GM10266 (cell line): ENCODE results near the gene PCDHA7.
"Not testable (repeated sequence)": the region's sequence is repeated elsewhere in the genome, so short reads cannot be mapped to it uniquely, and the experiment has no call there.

Experiments
- DNase-seq: peaks from one replicate; pipeline ENCODE4 v3.0.0; 2012; ENCODE audit errors: extremely low spot score
- CTCF ChIP-seq: IDR thresholded peaks from 2 replicates; pipeline ENCODE4 v1.5.1; 2012; ENCODE audit warnings: mild to moderate bottlenecking, low read depth; ENCODE audit not compliant: control insufficient read depth, insufficient read depth; ENCODE audit errors: missing control alignments

The PCDHA7 gene

GRCh38 chr5:140833993-140834392 lies at the start of gene PCDHA7:
Gene PCDHA7, plus strand, starts transcription at chr5:140834269. Its CDS starts 115 bp downstream, at chr5:140834384.
- no peak for DNase-seq
- TF ChIP-seq CTCF = no peak

GRCh38 chr5:140785905-140786686 lies 48.0 kb upstream of the PCDHA7 start, which contains the start of gene PCDHA1:
Gene PCDHA1, plus strand, starts transcription at chr5:140786140.
- no peak for DNase-seq
- TF ChIP-seq CTCF = no peak

GRCh38 chr5:140787422-140787821 lies 46.6 kb upstream of the PCDHA7 start:
- not testable (repeated sequence) for DNase-seq

GRCh38 chr5:140787849-140788504 lies 46.1 kb upstream of the PCDHA7 start:
- not testable (repeated sequence) for DNase-seq

GRCh38 chr5:140791089-140791488 lies 43.0 kb upstream of the PCDHA7 start:
- DNase-seq = no peak
- no peak for TF ChIP-seq CTCF

GRCh38 chr5:140794595-140795258 lies 39.3 kb upstream of the PCDHA7 start, which contains the start of gene PCDHA2:
Gene PCDHA2, plus strand, starts transcription at chr5:140794852.
- no peak for DNase-seq
- TF ChIP-seq CTCF = peak; percentile 14

GRCh38 chr5:140795259-140795641 lies 38.8 kb upstream of the PCDHA7 start:
- TF ChIP-seq CTCF = peak; percentile 9
- DNase-seq = peak; percentile 48

GRCh38 chr5:140796072-140796717 lies 37.9 kb upstream of the PCDHA7 start:
- not testable (repeated sequence) for DNase-seq
